ENCODE results near the gene SLC26A4.

Gene SLC26A4

GRCh38 chr7:107751113-107751512, 90.5 kb downstream of the SLC26A4 start:
- Histone ChIP-seq H3K4me3 (ENCODE audit: low read length) (no peak overlapping the region), H3K9me3 (ENCODE audit: low read length) (no peaks in the 10 kb centered on the region), H3K27me3 (ENCODE audit: insufficient read depth, low read length) (no peaks in the 10 kb centered on the region), H3K36me3 (ENCODE audit: insufficient read depth, low read length) (peaks cover 65% of the 10 kb centered on the region), H2AFZ (ENCODE audit: low read depth, low read length) (no peak overlapping the region), H3K4me1 (ENCODE audit: insufficient read depth, low read length) (peaks cover 5% of the 10 kb centered on the region)

GRCh38 chr7:107754642-107755041, 94.0 kb downstream of the SLC26A4 start:
- peaks cover 89% of the 10 kb centered on the region for H3K36me3 ChIP-seq (ENCODE audit: insufficient read depth, low read length)
- no peak overlapping the region for H3K4me3 ChIP-seq (ENCODE audit: low read length)
- no peaks in the 10 kb centered on the region for H3K4me1 ChIP-seq (ENCODE audit: insufficient read depth, low read length)
- H2AFZ ChIP-seq (ENCODE audit: low read depth, low read length): no peak overlapping the region
- H3K27me3 ChIP-seq (ENCODE audit: insufficient read depth, low read length): no peaks in the 10 kb centered on the region
- no peaks in the 10 kb centered on the region for H3K9me3 ChIP-seq (ENCODE audit: low read length)

- no peak overlapping the region for H2AFZ ChIP-seq (ENCODE audit: low read depth, low read length)
- H3K27me3 ChIP-seq (ENCODE audit: insufficient read depth, low read length): no peaks in the 10 kb centered on the region
- H3K4me1 ChIP-seq (ENCODE audit: insufficient read depth, low read length): no peaks in the 10 kb centered on the region
- H3K4me3 ChIP-seq (ENCODE audit: low read length): no peak overlapping the region
- H3K9me3 ChIP-seq (ENCODE audit: low read length): no peaks in the 10 kb centered on the region
- peaks cover 70% of the 10 kb centered on the region for H3K36me3 ChIP-seq (ENCODE audit: insufficient read depth, low read length)
Measured at GRCh38 chr7:107758667-107759066, 98.0 kb downstream of the SLC26A4 start.

- Histone ChIP-seq H2AFZ (ENCODE audit: low read depth, low read length) (no peak overlapping the region), H3K4me3 (ENCODE audit: low read length) (no peak overlapping the region)
Measured at GRCh38 chr7:107767391-107767790, 106.8 kb downstream of the SLC26A4 start.

More at GRCh38 chr7:107767391-107767790, 106.8 kb downstream of the SLC26A4 start:
- Histone ChIP-seq H3K9me3 (ENCODE audit: low read length) (no peaks in the 10 kb centered on the region), H3K36me3 (ENCODE audit: insufficient read depth, low read length) (no peaks in the 10 kb centered on the region), H3K4me1 (ENCODE audit: insufficient read depth, low read length) (no peaks in the 10 kb centered on the region), H3K27me3 (ENCODE audit: insufficient read depth, low read length) (no peaks in the 10 kb centered on the region)

Data from neuron (in vitro differentiated cells).